Measurements from ENCODE around the gene ANKRD11.
"Not testable (repeated sequence)": the region's sequence is repeated elsewhere in the genome, so short reads cannot be mapped to it uniquely, and the experiment has no call there.

ANKRD11 gene

DNA sequence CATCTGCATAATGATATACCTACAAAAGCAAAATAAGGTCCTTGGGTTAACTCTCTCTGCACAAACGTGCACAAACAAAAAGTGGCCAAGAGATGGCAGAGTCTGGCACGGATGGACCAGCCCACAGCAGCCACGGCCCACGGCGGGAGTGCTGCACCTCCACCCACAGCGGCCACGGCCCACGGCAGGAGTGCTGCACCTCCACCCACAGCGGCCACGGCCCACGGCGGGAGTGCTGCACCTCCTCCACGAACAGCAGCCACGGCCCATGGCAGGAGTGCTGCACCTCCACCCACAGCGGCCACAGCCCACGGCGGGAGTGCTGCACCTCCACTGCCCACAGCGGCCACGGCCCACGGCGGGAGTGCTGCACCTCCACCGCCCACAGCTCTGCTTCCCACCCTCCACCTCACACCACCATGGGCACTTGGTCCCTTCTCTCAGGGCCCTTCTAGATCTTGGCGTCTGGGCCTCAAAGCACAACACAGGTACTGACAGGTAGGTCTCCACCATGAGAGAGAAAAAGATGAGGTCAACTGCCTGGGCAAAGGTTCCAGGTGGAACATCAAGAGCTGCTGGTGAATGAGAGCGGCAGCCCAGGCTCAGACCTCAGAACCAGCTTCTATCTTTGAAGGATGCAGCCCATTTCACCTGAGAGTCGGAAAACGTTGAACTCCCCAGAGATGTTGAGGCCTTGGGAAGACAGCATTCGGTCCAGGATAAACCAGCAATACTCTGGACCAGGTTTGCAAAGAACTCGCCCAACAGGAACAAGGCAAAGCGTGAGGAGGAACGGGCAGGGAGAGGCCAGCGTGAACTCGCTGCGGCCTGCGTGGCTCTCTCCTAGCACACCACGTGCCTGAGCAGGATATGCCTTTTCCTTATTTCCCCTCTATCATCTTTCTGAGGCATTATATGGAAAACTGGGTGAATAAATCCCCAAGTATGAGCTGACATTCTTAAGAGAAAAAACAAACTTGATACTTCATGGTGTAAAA is 148.4 kb downstream of the ANKRD11 start:
- DNase-seq: no peak

GRCh38 chr16:89341279-89341678 is 149.1 kb downstream of the ANKRD11 start:
- no peak for DNase-seq

- no peak for DNase-seq
These were observed 151.5 kb downstream of the ANKRD11 start for GRCh38 chr16:89338863-89339262.

GRCh38 chr16:89337965-89338364 is 152.4 kb downstream of the ANKRD11 start:
- DNase-seq: no peak

DNA sequence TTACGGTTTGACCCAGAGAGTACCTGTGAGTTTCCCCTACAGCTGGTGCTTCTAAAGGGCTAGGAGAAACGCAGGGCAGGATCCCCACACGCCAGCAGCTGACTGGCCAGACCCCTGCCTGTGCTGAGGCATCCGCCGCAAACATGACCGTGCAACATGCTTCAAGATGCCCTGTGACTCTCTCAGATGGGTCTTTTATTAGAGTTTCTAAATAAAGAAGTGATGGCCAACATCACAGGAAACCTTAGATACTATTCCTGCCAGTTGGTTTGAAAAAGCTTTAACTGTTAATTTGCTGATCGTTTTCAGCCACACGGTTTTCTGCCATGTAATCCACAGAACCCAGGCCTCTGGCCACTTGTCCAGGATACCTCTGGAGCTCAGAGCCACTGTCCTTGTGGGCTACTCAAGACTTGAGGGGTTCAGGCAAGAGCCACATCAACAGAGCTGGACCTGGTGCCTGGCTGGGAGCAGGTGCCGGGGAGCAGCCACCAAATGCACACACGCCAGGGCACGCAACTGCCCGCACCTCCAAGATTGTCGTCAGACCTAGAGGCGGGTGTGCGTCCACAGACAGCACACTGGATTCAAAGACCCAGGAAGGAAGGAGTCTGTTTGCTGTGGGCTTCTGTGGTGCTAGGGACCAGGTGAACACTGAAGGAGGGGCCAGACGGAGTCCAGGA is 154.4 kb downstream of the ANKRD11 start:
- DNase-seq: no peak

DNA sequence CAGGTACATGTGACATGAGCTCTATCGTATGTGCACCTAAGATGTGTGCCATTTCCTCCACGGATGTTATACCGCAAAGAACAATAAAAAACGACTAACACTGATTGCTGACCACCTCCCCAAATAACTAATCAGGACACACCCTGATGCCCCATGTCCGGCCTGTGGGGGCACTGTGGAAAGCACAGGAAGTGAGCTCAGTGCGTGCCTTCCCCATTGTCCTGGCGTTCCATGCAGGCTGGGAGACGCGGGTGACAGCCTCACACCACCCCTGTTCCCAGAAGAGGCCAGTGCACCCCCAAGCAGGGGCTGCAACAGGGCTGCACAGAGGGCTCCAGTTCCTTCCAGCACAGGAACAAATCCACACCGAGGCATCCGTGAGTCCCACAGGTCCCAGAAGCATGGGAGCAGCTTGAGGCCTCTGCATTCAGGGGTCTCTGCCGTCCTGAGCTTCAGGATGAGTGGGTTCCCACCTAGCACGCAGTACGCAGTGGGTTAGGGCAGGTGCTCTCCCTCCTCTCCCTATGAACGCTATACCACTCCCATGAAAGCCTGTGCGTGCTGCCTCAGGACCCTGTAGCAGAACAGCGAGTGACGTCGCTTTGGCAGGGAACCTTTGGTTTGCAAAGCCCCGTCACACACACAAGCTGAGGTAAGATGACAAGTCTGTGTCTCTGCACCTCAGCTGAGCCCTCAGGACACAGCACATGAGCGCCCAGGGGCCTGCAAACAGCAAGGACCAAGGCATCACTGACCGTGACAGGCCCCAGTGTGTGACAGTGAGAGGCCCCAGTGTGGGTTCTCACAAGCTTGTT is 155.2 kb downstream of the ANKRD11 start:
- DNase-seq: no peak

GRCh38 chr16:89334461-89334860 is 155.9 kb downstream of the ANKRD11 start:
- no peak for DNase-seq

DNA sequence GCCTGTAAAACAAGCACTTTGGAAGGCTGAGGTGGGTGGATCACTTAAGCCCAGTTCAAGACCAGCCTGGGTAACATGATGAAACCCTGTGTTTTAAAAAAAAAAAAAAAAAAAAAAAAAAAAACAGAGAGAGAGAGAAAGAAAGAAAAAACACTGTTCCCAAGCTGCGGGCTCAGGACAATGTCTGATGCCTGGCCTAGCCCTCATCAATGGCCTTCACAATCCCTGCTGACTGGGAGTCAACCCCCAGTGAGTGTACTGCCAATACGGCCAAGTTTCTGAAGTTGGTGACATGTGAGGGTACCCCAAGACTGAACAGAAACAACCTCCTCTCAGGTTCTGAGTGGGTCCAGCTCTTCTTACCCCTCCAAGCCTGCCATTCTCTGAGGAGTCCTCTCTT is 156.3 kb downstream of the ANKRD11 start:
- no peak for DNase-seq

GRCh38 chr16:89333401-89334001 is 156.9 kb downstream of the ANKRD11 start:
- peak in 1 of 2 donors; percentile 50 for DNase-seq

GRCh38 chr16:89332902-89333245 is 157.5 kb downstream of the ANKRD11 start:
- DNase-seq: no peak

GRCh38 chr16:89332243-89332901 is 158.0 kb downstream of the ANKRD11 start:
- no peak for DNase-seq

- DNase-seq: no peak
These were observed 158.8 kb downstream of the ANKRD11 start for GRCh38 chr16:89331371-89332109.

DNA sequence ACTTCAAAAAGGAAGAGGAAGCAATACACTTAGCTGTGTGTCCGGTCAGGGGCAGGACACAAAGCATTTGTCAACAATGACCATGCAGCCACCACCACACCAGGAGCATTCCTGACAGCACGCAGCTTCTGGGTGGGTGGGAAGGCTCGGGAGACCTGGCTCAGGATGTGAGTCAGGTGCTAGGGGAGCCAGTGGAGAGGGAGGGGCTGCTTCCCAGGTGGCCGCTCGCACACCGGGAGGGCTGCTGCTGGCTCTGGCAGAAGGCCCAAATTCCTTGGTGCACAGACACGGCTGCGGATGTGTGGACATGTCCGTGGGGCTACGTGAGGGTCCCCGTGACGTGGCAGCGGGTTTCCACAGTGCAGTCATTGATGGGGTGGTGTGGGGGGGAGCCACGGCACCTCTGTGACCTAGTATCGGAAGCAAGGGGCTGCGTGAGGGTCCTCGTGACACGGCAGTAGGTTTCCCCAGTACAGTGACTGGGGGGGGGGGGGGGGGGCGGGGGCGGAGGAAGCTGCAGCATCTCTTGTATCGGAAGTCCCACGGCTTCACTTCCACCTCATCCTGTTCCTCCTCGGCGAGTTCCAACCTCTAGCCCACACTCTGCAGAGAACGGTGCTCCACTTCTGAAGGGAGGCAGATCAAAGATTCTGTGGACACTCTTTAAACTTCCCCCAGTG is 160.0 kb downstream of the ANKRD11 start:
- no peak for DNase-seq

- DNase-seq: not testable (repeated sequence)
These were observed 160.6 kb downstream of the ANKRD11 start for GRCh38 chr16:89329830-89330176.

DNA sequence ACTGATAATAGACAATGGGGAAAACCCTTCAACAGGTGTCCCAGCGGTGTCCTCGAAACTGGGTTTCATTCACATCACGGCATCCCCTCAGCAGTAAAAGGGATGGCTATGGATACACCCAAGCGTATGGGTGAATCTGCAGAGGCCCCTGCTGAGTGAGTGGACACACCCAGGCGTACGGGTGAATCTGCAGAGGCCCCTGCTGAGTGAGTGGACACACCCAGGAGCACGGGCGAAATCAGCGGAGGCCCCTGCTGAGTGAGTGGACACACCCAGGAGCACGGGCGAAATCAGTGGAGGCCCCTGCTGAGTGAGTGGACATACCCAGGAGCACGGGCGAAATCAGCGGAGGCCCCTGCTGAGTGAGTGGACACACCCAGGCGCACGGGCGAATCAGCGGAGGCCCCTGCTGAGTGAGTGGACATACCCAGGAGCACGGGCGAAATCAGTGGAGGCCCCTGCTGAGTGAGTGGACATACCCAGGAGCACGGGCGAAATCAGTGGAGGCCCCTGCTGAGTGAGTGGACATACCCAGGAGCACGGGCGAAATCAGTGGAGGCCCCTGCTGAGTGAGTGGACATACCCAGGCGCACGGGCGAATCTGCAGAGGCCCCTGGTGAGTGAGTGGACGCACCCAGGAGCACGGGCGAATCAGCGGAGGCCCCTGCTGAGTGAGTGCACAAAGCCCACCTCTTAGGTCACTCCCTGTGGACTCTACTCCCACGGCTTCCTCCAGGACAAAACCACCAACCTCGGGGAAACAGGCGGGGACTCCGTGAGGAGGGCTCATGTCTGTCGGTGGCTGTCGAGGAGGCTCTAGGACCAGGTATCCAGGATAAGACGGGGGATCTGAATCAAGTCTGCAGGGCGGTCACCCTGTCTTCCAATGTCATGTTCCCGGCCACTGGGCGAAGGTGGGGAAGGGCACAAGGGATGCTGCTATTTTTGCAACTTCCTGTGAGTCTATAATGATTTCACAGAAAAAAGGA is 161.7 kb downstream of the ANKRD11 start:
- not testable (repeated sequence) for DNase-seq

GRCh38 chr16:89326721-89327120 is 163.6 kb downstream of the ANKRD11 start:
- no peak for DNase-seq

DNA sequence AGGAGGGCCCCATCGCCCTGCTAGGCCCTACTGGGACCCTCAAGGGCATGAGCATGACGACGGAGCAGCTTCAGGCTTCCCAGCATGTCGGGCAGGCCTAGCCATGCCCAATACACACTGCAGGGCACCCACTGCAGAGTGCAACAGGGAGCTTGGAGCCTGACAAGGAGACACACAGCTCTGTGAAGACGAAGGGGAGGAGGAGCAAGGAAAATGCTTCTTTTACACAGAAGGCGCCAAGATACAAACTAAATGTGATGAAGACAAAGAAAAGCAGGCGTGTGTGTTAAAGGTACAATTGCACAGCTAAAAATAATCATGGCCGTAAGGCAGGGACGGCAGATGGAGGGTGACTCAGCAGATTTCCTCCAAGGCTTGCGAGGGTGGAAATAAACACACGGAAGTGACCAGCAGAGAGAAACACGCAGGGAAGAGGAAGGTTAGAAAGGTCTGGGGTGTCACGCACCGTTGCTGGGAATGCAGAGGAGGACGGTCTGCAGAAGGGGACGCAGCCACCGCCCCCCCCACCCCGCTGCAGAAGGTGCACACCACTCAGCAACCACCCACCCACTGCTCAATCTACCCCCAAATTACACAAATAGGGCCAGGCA is 164.4 kb downstream of the ANKRD11 start:
- no peak for DNase-seq

DNA sequence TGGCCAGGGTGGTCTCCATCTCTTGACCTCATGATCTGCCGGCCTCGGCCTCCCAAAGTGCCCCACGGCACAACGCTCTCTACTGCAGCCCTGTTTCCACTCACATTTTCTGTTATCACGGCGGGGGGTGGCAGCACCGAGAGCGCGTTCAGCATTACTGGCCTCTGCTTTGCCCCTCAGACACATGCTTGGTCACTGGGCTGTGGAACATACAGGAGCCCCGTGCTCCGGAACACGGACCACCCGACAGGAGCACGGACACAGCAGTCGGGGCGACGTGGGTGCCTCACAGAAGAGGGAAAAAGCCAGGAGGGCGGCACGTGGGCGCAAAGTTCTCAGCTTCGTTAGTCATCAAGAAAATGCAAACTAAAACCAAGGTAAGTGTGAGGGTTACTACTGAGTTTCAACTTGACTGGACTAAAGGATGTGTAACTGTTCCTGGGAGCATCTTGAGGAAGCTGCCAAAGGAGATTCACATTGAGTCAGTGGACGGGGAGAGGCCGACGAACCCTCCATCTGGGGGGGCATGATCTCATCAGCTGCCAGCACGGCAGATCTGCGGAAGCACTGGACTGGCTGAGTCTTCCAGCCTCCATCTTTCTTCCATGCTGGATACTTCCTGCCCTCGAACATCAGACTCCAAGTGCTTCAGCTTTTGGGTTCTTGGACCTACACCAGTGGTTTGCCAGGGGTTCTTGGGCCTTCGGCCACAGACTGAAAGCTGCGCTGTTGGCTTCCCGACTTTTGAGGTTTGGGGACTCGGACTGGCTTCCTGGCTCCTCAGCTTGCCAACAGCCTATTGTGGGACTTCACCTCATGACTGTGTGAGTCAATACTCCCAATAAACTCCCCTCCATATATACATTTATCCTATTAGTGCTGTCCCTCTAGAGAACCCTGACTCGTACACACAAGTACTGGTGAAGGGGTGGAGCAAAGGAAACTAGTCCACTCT is 166.0 kb downstream of the ANKRD11 start:
- DNase-seq: peak; percentile 76 to 77

Measured in stimulated activated CD4-positive, alpha-beta T cell treated with anti-CD3 and anti-CD28 coated beads, Interleukin-2, amount 100 ng/mL, for 24 hours (primary cell).